GM19397 (cell line): Measurements from ENCODE around the gene ALKAL2.
"Not testable (repeated sequence)": the region's sequence is repeated elsewhere in the genome, so short reads cannot be mapped to it uniquely, and the experiment has no call there.

Experiments used
- ATAC-seq: cut with Tn5 transposase; IDR thresholded peaks from one replicate; pipeline ENCODE4 v1.9.1; 2021; ENCODE audit warnings: mild to moderate bottlenecking, moderate library complexity; ENCODE audit not compliant: unreplicated experiment

Gene ALKAL2

GRCh38 chr2:287911-288757 lies at the start of gene ALKAL2:
Gene ALKAL2, minus strand, starts transcription at chr2:288091. Its CDS starts 256 bp downstream, at chr2:287835.
- no peak for ATAC-seq

GRCh38 chr2:336949-337348 lies 49.1 kb upstream of the ALKAL2 start:
- not testable (repeated sequence) for ATAC-seq

- ATAC-seq: no peak
Measured at GRCh38 chr2:336360-336759, 48.5 kb upstream of the ALKAL2 start.

GRCh38 chr2:332592-332991 lies 44.7 kb upstream of the ALKAL2 start:
- no peak for ATAC-seq

- no peak for ATAC-seq
Measured at GRCh38 chr2:328761-329160, 40.9 kb upstream of the ALKAL2 start.

- no peak for ATAC-seq
Measured at GRCh38 chr2:323035-323434, 35.1 kb upstream of the ALKAL2 start.

- no peak for ATAC-seq
Measured at GRCh38 chr2:322326-322725, 34.4 kb upstream of the ALKAL2 start.

- ATAC-seq: no peak
Measured at GRCh38 chr2:320561-320960, 32.7 kb upstream of the ALKAL2 start.

- ATAC-seq: no peak
Measured at GRCh38 chr2:319059-319600, 31.2 kb upstream of the ALKAL2 start.

GRCh38 chr2:317501-318424 lies 29.9 kb upstream of the ALKAL2 start:
- ATAC-seq: no peak

GRCh38 chr2:316381-316780 lies 28.5 kb upstream of the ALKAL2 start:
- no peak for ATAC-seq

GRCh38 chr2:315925-316324 lies 28.0 kb upstream of the ALKAL2 start:
- ATAC-seq: not testable (repeated sequence)

GRCh38 chr2:314561-315336 lies 26.9 kb upstream of the ALKAL2 start:
- ATAC-seq: no peak

GRCh38 chr2:313991-314390 lies 26.1 kb upstream of the ALKAL2 start:
- ATAC-seq: no peak

GRCh38 chr2:310994-311393 lies 23.1 kb upstream of the ALKAL2 start:
- no peak for ATAC-seq

GRCh38 chr2:309954-310510 lies 22.1 kb upstream of the ALKAL2 start:
- no peak for ATAC-seq

GRCh38 chr2:309148-309953 lies 21.5 kb upstream of the ALKAL2 start:
- ATAC-seq: no peak

- ATAC-seq: no peak
Measured at GRCh38 chr2:305366-305765, 17.5 kb upstream of the ALKAL2 start.

GRCh38 chr2:296354-296753 lies 8.5 kb upstream of the ALKAL2 start:
- no peak for ATAC-seq

- no peak for ATAC-seq
Measured at GRCh38 chr2:295090-295489, 7.2 kb upstream of the ALKAL2 start.
